ENCODE results near the gene PRG3. TPM values are rescaled to one million over a fixed set of nuclear protein-coding genes. Genes with fewer than 3 reads are reported as not detected.

The PRG3 gene
- total and polyA plus RNA-seq, 9 of the 15 experiments (the other 6 are each of a cell fraction or from before 2014, with no cell fraction given), result 0.18 to 0.55 (median 0.38) TPM; not detected in 6

DNA sequence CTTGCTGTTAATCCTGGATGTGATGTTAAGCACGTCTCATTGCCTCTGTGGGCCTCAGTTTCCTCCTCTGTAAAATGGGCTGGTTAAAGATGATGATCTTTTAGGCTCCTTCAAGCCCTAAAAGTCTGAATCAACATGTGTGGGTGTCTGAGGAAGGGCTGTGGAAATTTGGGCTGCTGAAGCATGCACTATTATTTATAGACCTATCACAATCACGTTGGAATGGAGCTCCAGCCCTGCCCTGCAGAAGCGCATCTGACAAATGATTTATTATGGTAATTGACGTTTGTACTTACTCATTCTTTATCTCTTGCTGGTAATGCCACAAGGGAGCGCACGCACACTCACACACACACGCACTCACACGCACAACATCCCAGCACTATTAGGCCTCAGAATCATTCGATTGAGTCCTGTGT is 22.4 kb downstream of the PRG3 start (continued):
- TF ChIP-seq SRSF7 (optimal IDR thresholded peaks at IDR 0.05; ENCODE audit: low read depth, low read length) (no peak), ZC3H4 (CRISPR knock-in tag; IDR thresholded peaks at IDR 0.05; ENCODE audit: borderline replicate concordance) (no peak), JUND (IDR thresholded peaks at IDR 0.05; ENCODE audit: borderline replicate concordance, low read depth, low read length) (peak; percentile 64), JUND (tag; IDR thresholded peaks at IDR 0.05; ENCODE audit: borderline replicate concordance, low read depth, low read length) (peak; percentile 82; the same call in 2 of the 3 replicates), ZNF436 (CRISPR knock-in tag; IDR thresholded peaks at IDR 0.05) (no peak), NCOA2 (IDR thresholded peaks at IDR 0.05; ENCODE audit: partially characterized antibody in 2 of 2) (no peak), DACH1 (IDR thresholded peaks at IDR 0.05; ENCODE audit: partially characterized antibody) (peak; percentile 30), COPS2 (conservative IDR thresholded peaks at IDR 0.05) (no peak), CBX2 (IDR thresholded peaks at IDR 0.05; ENCODE audit: insufficient read depth, low read length, poor library complexity, severe bottlenecking) (no peak), ZNF445 (CRISPR knock-in tag; IDR thresholded peaks at IDR 0.05; ENCODE audit: low read depth) (no peak), HMG20B (CRISPR knock-in tag; IDR thresholded peaks at IDR 0.05) (no peak), KHSRP (IDR thresholded peaks at IDR 0.05) (no peak), ZKSCAN1 (IDR thresholded peaks at IDR 0.05; ENCODE audit: low read depth, low read length) (no peak), TRIM24 (IDR thresholded peaks at IDR 0.05) (no peak)
- TF ChIP-seq, protein P1, sequence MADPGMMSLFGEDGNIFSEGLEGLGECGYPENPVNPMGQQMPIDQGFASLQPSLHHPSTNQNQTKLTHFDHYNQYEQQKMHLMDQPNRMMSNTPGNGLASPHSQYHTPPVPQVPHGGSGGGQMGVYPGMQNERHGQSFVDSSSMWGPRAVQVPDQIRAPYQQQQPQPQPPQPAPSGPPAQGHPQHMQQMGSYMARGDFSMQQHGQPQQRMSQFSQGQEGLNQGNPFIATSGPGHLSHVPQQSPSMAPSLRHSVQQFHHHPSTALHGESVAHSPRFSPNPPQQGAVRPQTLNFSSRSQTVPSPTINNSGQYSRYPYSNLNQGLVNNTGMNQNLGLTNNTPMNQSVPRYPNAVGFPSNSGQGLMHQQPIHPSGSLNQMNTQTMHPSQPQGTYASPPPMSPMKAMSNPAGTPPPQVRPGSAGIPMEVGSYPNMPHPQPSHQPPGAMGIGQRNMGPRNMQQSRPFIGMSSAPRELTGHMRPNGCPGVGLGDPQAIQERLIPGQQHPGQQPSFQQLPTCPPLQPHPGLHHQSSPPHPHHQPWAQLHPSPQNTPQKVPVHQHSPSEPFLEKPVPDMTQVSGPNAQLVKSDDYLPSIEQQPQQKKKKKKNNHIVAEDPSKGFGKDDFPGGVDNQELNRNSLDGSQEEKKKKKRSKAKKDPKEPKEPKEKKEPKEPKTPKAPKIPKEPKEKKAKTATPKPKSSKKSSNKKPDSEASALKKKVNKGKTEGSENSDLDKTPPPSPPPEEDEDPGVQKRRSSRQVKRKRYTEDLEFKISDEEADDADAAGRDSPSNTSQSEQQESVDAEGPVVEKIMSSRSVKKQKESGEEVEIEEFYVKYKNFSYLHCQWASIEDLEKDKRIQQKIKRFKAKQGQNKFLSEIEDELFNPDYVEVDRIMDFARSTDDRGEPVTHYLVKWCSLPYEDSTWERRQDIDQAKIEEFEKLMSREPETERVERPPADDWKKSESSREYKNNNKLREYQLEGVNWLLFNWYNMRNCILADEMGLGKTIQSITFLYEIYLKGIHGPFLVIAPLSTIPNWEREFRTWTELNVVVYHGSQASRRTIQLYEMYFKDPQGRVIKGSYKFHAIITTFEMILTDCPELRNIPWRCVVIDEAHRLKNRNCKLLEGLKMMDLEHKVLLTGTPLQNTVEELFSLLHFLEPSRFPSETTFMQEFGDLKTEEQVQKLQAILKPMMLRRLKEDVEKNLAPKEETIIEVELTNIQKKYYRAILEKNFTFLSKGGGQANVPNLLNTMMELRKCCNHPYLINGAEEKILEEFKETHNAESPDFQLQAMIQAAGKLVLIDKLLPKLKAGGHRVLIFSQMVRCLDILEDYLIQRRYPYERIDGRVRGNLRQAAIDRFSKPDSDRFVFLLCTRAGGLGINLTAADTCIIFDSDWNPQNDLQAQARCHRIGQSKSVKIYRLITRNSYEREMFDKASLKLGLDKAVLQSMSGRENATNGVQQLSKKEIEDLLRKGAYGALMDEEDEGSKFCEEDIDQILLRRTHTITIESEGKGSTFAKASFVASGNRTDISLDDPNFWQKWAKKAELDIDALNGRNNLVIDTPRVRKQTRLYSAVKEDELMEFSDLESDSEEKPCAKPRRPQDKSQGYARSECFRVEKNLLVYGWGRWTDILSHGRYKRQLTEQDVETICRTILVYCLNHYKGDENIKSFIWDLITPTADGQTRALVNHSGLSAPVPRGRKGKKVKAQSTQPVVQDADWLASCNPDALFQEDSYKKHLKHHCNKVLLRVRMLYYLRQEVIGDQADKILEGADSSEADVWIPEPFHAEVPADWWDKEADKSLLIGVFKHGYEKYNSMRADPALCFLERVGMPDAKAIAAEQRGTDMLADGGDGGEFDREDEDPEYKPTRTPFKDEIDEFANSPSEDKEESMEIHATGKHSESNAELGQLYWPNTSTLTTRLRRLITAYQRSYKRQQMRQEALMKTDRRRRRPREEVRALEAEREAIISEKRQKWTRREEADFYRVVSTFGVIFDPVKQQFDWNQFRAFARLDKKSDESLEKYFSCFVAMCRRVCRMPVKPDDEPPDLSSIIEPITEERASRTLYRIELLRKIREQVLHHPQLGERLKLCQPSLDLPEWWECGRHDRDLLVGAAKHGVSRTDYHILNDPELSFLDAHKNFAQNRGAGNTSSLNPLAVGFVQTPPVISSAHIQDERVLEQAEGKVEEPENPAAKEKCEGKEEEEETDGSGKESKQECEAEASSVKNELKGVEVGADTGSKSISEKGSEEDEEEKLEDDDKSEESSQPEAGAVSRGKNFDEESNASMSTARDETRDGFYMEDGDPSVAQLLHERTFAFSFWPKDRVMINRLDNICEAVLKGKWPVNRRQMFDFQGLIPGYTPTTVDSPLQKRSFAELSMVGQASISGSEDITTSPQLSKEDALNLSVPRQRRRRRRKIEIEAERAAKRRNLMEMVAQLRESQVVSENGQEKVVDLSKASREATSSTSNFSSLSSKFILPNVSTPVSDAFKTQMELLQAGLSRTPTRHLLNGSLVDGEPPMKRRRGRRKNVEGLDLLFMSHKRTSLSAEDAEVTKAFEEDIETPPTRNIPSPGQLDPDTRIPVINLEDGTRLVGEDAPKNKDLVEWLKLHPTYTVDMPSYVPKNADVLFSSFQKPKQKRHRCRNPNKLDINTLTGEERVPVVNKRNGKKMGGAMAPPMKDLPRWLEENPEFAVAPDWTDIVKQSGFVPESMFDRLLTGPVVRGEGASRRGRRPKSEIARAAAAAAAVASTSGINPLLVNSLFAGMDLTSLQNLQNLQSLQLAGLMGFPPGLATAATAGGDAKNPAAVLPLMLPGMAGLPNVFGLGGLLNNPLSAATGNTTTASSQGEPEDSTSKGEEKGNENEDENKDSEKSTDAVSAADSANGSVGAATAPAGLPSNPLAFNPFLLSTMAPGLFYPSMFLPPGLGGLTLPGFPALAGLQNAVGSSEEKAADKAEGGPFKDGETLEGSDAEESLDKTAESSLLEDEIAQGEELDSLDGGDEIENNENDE (IDR thresholded peaks at IDR 0.05; ENCODE audit: low read depth, low read length), result no peak
- TF ChIP-seq, protein P2, sequence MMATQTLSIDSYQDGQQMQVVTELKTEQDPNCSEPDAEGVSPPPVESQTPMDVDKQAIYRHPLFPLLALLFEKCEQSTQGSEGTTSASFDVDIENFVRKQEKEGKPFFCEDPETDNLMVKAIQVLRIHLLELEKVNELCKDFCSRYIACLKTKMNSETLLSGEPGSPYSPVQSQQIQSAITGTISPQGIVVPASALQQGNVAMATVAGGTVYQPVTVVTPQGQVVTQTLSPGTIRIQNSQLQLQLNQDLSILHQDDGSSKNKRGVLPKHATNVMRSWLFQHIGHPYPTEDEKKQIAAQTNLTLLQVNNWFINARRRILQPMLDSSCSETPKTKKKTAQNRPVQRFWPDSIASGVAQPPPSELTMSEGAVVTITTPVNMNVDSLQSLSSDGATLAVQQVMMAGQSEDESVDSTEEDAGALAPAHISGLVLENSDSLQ (IDR thresholded peaks at IDR 0.05), result peak; percentile 96
- TF ChIP-seq, protein P3, sequence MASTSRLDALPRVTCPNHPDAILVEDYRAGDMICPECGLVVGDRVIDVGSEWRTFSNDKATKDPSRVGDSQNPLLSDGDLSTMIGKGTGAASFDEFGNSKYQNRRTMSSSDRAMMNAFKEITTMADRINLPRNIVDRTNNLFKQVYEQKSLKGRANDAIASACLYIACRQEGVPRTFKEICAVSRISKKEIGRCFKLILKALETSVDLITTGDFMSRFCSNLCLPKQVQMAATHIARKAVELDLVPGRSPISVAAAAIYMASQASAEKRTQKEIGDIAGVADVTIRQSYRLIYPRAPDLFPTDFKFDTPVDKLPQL (IDR thresholded peaks at IDR 0.05; ENCODE audit: extremely low read depth, insufficient read length), result no peak

Measured in K562 (cell line).